HG02852 (cell line): ENCODE results near the gene JAM3.

Experiments
- ATAC-seq: cut with Tn5 transposase; IDR thresholded peaks from one replicate; pipeline ENCODE4 v1.9.1; 2021; ENCODE audit warnings: mild to moderate bottlenecking, moderate library complexity; ENCODE audit not compliant: unreplicated experiment

JAM3 gene

DNA sequence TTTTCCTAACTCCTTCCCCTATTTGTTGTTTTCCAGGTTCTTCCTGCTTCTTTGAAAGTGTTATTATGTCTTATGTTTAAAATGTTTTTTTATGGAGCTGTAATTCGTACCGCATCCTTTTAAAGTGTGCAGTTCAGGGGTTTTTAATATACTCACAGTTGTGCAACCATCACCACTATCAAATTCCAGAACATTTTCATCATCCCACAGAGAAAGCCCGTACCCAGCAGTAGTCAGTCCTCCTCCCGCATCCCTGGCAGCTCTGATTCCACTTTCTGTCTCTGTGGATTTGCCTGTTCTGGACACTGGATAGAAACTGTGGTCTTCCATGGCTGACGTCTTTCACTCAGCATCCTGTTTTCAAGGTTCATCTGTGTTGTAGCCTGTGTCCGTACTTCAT is 73.7 kb downstream of the JAM3 start:
- no peak for ATAC-seq

DNA sequence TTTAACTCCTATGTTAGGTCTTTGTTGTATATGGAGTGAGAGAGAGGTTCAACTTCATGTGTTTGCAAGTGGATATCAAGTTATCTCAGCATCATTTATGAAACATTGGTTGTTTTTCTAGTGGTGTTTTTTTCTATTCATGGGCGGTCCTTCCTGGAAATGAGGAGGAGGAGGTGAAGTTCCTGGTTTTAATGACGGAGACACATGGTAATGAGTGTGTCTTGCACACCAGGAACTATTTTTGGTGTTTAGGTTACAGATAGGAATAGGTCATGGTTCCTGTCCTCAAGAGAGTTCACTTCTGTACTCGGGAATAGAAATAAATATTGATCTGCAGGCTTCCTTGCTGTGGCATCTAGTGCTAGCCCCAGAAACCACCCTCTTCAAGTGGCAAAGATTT is 74.9 kb downstream of the JAM3 start:
- ATAC-seq, result no peak

- ATAC-seq, result no peak
These were observed 75.9 kb downstream of the JAM3 start for GRCh38 chr11:134144744-134145143.

GRCh38 chr11:134145715-134146114 is 76.8 kb downstream of the JAM3 start:
- no peak for ATAC-seq

- no peak for ATAC-seq
These were observed 77.7 kb downstream of the JAM3 start for GRCh38 chr11:134146598-134146997.

- ATAC-seq, result no peak
These were observed 80.5 kb downstream of the JAM3 start for GRCh38 chr11:134149371-134149770.

DNA sequence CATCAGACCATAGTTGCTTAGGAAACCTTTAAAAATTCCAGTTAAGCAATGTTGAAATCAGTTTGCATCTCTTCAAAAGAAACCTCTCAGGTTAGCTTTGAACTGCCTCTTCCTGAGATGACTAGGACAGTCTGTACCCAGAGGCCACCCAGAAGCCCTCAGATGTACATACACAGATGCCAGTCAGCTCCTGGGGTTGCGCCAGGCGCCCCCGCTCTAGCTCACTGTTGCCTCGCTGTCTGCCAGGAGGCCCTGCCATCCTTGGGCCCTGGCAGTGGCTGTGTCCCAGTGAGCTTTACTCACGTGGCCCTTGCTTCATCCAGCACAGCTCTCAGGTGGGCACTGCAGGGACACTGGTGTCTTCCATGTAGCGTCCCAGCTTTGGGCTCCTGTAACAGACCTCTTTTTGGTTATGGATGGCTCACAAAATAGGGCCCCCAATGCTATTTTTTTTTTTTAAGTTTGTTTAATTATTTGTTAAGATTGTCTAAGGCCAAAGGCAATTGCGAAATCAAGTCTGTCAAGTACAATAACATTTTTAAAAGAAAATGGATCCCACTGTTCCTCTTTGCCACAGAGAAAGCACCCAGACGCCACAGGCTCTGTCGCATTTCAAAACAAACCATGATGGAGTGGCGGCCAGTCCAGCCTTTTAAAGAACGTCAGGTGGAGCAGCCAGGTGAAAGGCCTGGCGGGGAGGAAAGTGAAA is 81.5 kb downstream of the JAM3 start:
- ATAC-seq, result no peak

DNA sequence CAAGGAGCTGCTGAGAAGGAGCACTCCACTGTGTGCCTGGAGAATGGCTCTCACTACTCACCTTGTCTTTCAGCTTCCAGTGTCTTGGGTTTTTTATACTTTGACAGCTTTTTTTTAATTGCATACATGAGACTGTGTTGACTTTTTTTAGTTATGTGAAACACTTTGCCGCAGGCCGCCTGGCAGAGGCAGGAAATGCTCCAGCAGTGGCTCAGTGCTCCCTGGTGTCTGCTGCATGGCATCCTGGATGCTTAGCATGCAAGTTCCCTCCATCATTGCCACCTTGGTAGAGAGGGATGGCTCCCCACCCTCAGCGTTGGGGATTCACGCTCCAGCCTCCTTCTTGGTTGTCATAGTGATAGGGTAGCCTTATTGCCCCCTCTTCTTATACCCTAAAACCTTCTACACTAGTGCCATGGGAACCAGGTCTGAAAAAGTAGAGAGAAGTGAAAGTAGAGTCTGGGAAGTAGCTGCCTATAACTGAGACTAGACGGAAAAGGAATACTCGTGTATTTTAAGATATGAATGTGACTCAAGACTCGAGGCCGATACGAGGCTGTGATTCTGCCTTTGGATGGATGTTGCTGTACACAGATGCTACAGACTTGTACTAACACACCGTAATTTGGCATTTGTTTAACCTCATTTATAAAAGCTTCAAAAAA is 82.3 kb downstream of the JAM3 start:
- ATAC-seq, result no peak

GRCh38 chr11:134152696-134153095 is 83.8 kb downstream of the JAM3 start:
- no peak for ATAC-seq

GRCh38 chr11:134153147-134153905 is 84.5 kb downstream of the JAM3 start:
- ATAC-seq, result no peak

DNA sequence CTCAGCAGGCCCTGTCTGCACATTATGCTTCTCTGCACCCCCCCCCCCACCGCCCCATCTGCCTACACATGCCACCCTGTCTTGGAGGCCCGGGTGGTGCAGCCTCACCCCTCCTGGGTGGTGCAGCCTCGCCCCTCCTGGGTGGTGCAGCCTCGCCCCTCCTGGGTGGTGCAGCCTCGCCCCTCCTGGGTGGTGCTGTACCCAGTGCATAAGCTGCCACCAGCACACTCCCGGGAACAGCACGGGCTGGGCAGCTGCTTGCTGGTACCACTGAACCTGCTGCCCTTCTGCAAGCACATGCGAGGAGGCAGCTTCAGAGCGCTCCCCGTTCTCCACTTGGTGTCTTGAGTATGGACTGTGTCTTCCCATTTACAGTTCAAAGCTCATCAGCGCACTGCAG is 85.6 kb downstream of the JAM3 start:
- ATAC-seq, result no peak

DNA sequence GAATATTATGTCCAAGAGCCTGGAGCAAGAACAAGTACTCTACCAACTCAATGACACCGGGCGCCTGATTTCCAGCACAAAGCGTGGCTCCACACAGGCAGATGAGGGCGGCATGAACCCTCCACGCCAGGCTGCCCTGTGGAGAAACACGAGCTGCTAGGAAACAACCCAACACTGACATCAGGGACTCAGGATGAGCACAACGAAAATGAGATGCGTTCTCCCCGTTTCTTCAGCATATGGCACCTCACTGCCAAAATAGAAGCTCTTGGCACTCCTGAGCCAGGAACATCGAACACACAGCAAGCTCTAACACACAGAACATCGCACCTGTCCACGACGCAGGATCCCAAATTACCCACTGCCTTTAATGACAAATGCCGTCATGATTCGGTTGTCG is 86.6 kb downstream of the JAM3 start:
- ATAC-seq, result no peak

DNA sequence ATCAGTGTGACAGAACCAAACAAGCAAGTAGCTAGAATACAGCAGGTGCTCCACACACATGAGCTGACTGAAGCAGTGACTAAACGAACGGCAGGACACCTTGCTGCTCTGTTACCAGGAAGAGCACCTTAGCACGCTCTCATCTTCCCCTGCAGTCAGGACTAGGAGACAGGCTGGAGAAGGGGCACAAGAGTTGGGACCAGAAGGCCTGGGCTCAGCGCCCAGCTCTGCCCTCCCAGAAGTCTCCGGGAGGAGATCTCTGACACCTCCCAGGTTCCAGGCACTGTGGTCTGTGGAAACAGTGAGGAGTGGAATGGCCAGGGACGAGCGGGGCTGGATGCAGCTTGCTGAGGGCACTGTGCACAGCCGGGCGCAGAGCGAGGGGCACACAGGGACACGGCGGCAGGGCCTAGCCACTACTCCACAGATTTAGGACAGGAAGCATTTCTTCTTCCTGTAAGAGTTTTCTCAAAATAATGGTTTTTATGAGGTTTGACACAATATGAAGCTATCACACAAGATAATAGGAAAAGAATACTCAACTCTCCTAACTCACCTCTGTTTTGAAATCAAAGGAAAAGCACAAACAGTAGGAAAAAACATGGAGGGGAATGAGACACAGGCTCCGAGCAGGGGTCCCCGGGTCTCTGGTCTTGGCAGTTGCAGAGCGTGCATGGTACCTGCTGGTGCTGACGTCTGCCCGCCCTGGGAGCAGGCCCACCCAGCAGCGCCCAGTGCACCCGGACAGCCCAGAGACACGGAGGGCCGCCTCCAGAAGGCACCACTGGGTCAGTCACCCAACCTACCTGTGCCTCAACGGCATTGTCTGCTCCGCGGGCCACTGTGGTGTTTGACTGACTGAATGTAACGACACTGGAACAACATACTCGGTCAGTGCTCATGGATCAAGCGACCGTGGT is 87.3 kb downstream of the JAM3 start:
- no peak for ATAC-seq

DNA sequence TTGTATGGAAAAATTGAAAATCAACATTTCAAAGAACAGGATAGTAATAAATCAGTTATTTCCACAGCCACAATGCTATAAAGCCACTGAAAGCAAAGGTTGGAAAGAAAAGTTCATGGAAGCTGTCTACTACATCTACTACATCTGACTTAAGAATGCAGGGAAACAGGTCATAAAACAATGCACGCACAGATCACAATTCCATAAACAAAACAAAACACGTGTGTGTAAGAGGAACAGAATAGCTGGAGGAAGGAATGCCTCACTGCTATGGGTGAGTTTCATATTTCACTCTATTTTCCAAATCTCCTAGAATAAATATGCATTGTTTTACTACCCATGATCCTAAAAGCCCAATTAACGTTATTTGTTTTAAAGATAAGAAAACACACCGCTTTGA is 88.6 kb downstream of the JAM3 start:
- no peak for ATAC-seq

- ATAC-seq, result no peak
These were observed 89.2 kb downstream of the JAM3 start for GRCh38 chr11:134158023-134158422.

GRCh38 chr11:134159652-134160051 is 90.8 kb downstream of the JAM3 start:
- ATAC-seq, result no peak

- no peak for ATAC-seq
These were observed 95.9 kb downstream of the JAM3 start for GRCh38 chr11:134164490-134165370.

DNA sequence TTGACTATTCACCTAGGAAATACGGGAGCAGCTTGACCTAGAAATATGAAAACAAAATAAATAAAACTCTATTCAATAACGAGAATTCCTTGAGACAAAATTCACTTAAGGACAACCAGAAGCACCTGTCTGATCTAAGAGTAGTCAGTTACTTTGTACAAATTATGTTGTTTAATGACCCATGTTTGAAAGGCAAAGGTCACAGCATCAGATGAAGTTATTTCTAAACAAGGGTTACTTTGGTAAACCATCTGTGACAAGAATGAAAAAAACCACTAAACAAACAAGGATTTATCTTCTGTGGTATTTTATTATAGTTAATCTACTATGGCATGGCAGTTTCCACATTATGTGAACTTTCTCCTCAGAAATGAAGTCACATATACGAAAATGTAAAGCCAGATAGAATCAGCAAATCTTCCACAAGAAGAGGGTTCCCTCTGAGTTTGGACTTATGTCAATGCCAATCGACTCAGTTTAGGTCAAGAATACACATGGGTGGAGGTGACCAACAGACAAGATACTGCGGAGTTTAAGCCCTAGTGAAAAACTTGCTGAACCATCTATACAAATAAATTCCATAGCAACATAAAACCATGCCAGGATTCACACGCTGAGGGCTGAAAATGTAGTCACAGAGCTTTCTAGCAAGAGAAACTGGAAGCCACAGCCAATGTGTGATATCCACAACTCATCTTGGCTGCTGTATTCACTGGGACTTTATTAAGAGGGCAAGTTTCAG is 101.5 kb downstream of the JAM3 start:
- no peak for ATAC-seq

DNA sequence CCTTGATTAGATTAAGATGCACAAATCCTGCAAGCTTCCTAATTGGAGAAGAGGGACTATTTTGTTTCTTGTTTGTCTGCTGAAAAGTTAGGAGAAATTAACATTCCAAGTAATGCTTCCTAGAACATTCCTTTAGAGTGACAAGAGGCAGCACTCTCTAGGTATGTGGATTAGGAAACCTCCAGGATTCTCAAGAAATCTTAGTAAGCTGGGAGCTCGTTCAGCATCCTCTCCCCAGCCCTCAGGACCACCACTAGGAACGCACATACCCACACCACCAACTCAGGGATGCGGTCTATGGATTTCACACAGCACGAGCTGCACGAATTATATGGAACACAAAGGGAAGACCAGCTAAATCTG is 102.0 kb downstream of the JAM3 start:
- no peak for ATAC-seq
